HG03378 (cell line): Measurements from ENCODE around the gene ERCC6L2.

ENCODE experiments used
- ATAC-seq: cut with Tn5 transposase; IDR thresholded peaks from one replicate; pipeline ENCODE4 v1.9.1; 2021; ENCODE audit warnings: mild to moderate bottlenecking, moderate library complexity; ENCODE audit not compliant: unreplicated experiment

Gene ERCC6L2

DNA sequence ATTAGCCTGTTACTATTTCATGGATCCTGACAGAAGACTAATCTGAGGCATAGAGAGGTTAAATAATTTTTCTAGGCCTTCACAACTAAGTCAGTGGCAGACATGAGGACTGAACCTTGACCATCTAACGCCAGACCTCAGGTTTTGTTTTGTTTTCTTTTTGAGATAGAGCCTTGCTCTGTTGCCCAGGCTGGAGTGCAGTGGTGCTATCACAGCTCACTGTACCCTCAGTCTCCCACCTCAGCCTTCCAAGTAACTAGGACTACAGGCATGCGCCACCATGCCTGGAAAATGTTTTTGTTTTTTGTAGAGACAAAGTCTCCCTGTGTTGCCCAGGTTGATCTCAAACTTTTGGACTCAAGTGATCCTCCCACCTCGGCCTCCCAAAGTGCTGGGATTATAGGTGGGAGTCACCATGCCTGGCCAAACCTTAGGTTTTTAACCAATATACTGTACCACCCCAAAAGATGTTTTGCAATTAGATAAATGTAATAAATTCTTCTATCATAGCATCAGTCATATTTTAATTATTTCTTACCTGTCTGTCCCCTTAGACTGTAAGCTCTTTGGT, 35.4 kb downstream of the ERCC6L2 start:
- ATAC-seq, result no peak

DNA sequence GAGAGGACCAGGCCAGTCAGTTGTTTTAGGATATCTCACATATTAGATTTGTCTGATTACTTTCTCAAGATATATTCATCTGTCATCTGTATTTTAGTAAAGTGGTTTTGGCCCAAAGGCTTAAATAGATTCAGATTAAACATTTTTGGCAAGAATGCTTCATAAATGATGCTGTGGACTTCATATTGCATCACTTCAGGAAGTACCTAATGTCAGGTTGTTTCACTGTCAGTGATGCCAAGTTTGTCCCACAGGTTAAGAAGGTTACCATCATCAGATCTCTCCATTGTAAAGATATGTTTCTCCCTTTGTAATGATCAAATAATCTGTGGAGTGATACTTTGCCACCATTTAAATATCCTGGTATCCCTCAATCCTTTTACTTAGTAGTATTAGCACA, 37.3 kb downstream of the ERCC6L2 start:
- ATAC-seq, result no peak

DNA sequence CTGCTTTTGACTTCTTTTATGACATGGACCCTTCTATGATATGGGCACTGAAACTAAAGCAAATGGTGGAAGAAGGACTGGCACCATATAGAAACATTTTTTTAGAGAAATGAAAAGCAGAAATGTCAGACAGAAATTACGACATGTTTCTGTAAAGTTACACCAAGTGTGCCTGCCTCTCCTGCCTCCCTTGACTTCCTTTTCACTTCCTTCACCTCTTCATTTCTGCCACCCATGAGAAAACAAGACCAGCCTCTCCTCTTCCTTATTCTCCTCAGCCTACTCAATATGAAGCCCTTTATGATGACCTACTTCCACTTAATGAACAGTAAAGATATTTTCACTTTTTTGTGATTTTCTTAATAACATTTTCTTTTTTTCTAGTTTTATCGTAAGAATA, 44.5 kb downstream of the ERCC6L2 start:
- no peak for ATAC-seq

DNA sequence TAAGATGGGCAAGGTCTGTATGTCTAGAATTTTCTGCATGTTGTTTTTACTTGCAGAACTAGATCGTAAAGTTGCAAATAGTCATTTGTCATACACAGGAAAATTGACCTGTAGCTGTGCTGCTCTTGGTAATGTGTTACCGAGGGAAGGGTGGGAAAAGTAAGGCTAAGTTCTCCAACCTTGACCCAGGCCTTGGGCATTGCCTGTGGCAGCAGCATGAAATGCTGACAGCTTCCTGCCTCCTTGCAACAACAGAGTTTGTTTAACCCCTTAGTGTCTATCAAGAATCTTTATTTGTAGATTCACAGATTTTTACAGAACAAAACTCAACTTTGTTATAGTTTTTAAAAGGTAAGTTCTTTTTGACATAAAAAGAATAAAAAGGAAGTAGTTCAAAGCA, 48.3 kb downstream of the ERCC6L2 start:
- ATAC-seq, result no peak

DNA sequence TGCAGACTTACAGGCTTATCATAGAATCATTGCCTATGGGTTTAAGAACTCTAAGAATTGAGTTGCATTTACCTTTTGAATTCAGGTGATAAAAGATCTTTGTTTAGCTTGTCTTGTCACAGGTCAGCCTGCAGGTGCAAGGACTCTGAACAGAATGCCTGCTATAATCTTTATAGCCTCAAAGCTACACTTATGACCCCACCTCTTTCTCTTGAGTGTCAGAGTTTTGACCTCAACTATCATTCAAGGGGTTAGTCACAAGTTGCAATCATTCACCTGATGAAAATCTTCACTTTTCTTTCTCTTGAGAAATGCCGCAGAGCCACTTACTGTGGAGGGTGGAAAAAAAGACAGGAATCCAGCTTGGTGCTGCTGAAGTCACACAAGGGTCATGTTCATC, 49.5 kb downstream of the ERCC6L2 start:
- no peak for ATAC-seq

DNA sequence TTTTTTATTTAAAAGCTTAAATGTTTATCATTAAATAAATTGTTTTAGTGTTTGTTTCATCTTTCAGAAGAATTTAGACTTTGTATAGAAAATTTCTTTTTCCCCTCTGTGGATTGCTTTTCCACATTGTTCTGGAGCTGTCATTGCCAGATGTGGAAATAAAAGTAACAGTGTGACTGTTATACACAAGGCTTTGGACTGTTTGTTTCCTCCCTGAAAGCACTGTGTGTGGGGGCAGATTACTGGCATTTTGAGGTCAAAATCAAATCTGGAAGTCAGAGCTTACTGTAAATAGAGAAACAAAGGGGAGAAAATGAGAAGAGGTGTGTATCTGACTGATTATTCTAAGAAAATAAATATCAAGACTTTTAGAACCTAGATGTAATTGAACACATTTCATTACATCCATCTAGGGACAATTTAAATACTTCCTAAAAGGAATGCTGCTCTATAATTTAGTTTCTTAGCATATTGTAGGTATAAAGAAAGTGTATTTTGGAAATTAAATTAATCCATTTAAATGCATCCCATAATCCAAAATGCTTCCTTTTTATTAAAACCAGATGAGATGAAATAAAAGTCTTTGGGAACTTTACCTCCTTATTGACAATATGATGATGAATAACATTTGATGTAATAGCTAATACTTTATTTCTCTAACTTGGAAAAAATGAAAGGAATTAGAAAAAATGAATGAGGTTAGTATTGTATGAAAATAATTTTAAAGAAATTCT, 51.9 kb downstream of the ERCC6L2 start:
- ATAC-seq, result no peak

DNA sequence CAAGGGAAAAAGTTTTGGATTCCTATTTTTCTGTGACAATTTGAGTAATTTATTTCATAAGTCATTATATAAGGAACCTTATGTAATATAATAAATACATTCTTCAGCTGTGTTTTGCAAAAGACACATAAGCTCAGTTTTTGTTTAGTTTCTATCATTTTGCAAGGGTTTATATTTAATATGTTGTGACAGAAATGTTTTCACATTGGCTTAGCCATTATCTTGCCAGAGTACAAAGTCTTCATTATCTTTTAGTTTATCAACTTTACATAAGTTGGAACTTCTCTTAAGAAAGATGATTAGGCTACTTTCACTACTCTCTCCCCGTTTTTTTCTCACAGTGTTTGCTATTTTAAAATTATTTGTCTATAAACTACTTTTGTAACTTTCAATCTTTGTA, 54.8 kb downstream of the ERCC6L2 start:
- ATAC-seq, result no peak

DNA sequence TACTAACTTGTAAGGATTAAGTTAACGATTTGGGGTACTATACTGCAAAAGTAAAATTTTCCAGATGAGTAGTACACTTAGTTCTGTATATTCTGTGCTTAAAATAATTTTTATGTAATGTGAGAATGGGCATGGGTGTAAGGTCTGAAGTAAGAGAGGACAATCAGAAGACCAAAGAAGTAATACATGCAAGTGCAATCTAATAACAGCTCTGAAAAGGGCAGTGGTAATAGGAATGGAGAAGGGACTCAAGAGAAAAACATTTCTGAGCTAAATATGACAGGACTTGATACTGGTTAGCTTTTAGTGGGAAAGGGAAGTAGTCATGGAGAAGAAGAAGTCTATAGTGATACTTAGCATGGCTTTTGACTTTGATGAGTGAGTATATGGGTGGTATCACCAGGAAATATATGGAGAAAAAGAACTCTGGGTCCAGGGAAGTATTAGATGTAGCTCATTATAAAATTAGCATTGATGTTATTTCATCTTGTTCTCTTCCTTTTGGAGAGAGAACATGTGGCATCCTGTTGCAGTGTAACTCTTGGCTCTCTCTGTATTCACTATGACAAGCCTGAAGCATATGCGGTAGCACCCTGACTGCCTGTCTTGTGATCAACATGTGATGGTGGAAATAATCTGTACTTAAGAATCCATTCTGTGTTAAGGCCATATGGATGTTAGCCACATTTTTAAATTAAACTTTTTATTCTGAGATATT, 60.5 kb downstream of the ERCC6L2 start:
- no peak for ATAC-seq

DNA sequence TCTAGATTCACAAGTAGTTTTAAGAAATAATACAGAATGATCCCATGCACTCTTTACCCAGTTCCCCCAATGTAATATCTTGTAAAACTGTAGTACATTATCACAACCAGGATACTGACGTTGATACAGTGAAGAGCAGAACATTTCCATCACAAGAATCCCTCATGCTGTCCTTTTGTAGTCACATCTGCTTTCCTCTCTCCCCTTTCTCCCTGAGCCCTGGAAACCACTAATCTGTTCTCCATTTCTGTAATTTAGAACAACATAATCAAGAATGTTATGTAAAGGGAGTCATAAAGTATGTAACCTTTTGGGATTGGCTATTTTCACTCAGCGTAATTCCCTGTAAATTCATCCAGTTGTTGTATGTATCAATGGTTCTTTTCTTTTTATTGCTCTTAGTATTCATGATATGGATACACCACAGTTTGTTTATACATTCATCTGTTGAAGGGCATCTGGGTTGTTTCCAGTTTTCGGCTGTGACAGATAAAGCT, 61.1 kb downstream of the ERCC6L2 start:
- no peak for ATAC-seq

DNA sequence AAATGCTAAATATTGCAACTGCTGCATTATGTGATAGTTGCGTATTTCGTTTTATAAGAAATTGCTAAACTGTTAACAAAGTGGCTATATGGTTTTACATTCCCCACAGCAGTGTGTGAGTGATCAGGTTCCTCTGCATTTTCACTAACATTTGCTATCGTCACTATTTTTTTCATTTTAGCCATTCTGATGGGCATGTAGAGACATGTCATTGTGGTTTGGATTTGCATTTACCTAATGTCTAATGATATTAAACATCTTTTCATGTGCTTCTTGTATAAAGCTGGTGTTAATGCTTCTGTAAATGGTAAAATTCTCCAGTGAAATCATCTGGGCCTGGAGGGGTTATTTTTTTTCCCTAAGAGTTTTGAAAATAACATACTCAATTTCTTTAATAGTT, 61.6 kb downstream of the ERCC6L2 start:
- ATAC-seq, result no peak

DNA sequence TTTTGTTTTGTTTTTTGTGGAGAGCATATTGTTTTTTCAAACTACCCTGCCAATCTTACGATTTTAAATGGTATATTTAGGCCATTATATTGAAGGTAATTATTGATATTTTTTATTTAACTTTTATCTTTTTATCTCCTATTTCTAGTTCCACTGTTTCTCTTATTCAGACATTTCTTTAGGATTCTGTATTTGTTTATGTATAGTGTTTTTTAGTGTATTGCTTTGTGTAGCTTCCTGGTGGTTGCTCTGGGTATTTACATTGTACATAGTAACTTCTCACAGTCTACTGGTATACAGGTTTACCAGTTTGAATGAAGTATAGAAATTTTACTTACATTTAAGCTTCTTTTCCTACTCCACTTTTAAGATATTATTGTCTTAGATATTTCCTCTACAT, 63.2 kb downstream of the ERCC6L2 start:
- ATAC-seq, result no peak

DNA sequence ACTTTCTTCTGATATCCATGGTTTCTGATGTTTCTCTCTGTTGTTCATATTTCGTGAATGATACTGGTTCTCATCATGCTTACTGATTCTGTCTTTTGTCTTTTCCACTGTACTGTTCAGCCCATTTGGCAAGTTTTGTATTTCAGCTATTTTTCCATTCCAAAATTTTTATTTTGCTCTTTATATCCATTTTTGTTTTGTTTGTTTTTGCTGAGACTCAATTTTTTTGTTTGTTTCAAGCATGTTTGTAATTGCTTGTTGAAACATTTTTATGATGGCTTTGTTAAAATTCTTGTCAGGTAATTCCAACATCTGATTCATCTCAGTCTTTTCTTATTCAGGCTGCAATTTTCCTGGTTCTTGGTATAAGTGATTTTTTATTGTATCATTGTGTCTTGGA, 64.0 kb downstream of the ERCC6L2 start:
- no peak for ATAC-seq

DNA sequence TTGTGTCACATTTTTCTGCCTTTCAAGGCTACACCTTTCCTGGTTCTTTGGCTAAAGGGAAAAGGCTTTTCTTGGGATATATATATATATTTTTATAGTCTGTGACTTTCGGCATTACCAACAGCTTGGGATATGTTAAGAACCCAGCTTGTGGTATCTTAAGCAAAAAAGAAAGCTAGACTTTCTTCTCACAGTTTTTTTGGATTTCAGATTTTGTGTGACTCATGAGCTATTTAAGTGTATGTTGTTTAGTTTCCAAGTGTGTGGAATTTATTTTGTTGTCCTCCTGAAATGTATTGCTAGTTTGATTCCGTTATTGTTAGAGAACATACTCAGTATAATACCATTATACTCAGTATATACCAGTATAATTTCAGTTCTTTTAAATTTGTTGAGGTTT, 64.8 kb downstream of the ERCC6L2 start:
- ATAC-seq, result no peak

DNA sequence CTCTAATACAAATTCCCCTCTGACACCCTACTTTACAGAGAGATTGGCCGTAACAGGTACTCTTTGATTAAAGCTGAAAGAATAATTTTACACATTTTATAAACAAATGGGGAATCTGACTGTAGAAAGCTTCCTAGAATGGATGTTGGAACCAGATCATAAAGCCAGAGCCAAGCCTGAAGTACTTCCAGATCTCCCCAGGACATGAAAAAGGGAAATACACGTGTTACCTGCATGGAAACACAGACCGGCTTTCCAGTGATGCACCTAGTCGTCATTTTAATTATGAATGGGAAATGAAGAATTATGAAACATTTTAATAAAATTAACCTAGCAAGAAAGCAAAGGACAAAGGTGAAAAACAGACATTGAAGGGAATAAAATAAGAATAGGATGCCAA, 66.5 kb downstream of the ERCC6L2 start:
- ATAC-seq, result no peak

DNA sequence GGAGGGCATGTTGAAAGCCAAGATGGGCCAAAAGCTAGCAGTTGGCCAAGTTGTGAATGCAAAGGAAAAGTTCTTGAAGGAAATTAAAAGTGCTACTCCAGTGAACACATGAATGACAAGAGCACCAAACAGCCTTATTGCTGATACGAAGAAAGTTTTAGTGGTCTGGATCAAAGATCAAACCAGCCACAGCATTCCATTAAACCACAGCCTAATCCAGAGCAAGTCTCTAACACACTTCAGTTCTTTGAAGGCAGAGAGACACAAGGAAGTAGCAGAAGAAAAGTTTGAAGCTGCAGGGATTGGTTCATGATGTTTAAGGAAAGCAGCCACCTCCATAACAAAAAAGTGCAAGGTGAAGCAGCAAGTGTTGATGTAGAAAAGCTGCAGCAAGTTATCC, 71.6 kb downstream of the ERCC6L2 start:
- ATAC-seq, result no peak

DNA sequence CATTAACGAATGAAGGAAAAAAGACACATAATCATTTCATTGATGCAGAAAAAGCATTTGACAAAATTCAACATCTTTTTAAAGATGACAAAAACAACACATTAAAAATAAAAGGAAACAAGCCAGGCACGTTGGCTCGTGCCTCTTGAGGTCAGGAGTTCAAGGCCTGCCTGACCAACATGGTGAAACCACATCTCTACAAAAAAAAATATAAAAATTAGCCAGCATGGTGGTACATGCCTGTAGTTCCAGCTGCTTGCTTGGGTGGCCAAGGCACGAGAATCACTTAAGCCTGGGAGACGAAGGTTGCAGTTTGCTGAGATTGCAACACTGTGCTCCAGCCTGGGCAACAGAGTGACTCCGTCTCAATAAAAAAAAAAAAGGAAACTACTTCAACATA, 77.0 kb downstream of the ERCC6L2 start:
- no peak for ATAC-seq

DNA sequence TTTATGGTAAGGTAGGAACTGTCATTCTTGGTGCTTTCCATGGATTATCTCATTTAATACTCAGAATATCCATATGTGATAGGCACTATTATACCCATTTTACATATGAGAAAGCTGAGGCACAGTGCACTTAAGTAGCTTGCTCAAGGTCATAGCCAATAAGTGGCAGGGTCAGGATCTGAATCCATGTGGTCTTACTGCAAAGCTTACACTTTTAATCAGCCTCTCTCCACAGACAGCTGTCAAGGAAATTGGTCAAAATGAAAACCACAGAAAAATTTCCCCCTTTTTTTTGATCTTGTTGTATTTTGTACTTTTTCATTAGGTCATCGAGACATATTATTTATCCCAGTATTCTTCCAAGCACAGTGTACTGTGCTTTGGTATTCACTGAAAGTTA, 78.5 kb downstream of the ERCC6L2 start:
- ATAC-seq, result no peak

DNA sequence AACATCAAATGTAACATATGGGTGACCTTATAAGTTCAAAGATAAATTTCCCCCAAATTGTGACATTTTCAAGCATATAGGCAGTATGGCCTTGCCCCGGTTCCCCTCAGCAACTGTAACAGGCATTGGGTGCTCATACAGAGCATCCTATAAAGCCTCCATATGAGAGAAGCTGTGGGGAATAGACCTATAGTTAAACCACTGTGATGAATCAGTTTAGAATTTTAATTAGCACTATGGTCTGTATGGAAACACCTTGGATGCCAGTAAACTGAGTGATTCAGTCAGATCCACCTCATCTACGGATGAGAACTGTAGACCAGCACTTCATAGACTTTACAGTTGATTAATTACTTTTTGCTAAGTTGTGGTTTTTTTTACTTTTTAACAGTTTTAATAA, 79.4 kb downstream of the ERCC6L2 start:
- ATAC-seq, result no peak

DNA sequence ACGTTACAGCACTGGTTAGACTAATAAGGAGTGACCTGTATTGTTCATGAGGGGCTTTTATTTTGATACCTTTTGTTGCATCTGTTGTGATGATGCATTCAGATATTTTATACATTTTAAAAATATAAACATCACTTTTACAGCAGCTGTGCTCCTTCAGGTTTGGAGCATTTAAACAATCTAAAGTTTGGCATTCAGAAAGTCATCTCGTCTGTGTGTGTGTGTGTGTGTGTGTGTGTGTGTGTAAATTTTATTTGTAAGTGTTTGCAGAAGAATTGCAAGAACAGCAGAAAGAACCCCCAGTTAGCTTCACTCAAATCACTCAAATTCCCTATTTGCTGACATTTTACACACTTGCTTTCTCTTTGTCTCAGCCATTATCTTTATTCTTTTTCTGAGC, 87.4 kb downstream of the ERCC6L2 start:
- ATAC-seq, result no peak

DNA sequence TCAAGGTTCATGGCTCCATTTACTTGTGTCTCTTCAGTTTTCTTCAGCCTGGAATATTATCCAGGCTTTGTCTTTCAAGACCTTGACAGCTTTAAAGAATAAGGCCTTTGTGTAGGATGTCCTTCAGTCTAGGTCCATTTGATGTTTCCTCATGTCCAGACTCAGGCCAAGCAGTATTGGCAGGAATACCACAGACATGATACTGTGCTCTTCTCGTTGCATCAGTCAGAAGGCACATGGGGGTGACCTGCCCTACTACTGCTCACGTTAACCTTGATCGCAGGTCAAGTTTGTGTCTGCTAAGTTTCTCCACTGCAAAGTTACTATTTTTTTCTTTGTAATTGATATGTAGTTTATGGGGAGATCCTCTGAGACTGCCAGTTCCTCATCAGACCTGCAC, 88.2 kb downstream of the ERCC6L2 start:
- ATAC-seq, result no peak

DNA sequence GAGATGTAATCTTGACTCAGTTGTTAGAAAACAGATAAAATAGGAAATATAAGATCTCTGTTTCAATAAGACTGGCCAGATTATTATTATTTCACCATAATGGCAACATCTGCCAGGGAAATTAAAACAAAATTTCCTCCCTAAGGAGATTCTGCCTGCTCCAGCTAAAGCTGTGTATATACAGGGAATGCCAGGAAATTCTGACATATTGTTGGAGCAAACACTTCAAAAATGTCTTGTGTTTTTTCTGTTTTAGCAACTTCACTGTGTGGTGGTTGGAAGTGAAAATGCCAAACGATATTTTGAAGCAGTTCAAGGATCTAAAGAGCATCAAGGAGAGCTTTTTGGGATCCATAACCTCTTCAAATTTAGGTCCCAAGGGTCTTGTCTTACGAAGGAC, 90.8 kb downstream of the ERCC6L2 start:
- no peak for ATAC-seq

DNA sequence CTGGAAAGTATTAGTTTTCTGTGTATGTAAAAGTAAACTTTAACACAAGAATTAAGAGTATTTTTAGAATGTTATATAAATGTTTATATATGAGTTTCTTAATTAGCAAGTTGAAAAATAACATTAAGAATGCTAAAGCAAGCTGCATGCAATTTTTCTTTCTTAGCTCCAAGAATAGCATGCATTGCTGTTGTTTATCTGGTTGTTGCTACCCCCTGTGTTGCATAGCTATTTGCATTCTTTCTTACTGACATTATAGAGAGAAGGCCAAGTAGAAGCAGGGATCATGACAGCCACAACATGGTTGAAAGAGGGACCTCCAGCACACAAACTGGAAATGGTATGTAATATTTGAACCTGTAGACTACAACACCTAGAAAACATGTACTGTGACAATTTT, 94.8 kb downstream of the ERCC6L2 start:
- ATAC-seq, result no peak
